SW480 (cell line): ENCODE data around the gene EPB42.

Source experiments
- DNase-seq: peaks from one replicate; pipeline ENCODE4 v3.0.0-alpha.2; 2016; ENCODE audit warnings: low spot score

Gene EPB42

GRCh38 chr15:43220991-43221403 lies at the start of gene EPB42:
Gene EPB42 (minus strand): TSS chr15:43221018. CDS start chr15:43220825, 193 bp downstream.
- no peak for DNase-seq

GRCh38 chr15:43270113-43270665 lies 49.4 kb upstream of the EPB42 start:
- no peak for DNase-seq

GRCh38 chr15:43268111-43269105 lies 47.6 kb upstream of the EPB42 start:
- no peak for DNase-seq

- DNase-seq = no peak
These were observed 46.6 kb upstream of the EPB42 start for GRCh38 chr15:43267439-43267838.

- no peak for DNase-seq
These were observed 46.0 kb upstream of the EPB42 start, which contains the start of gene TGM5 for GRCh38 chr15:43266834-43267233. Gene TGM5 (minus strand): TSS chr15:43266928. CDS start chr15:43266849, 79 bp downstream.

- DNase-seq = no peak
These were observed 45.6 kb upstream of the EPB42 start for GRCh38 chr15:43266386-43266785.

GRCh38 chr15:43260011-43260615 lies 39.3 kb upstream of the EPB42 start:
- DNase-seq = no peak

GRCh38 chr15:43258781-43259180 lies 38.0 kb upstream of the EPB42 start:
- DNase-seq = no peak

GRCh38 chr15:43256341-43256740 lies 35.5 kb upstream of the EPB42 start:
- no peak for DNase-seq

- DNase-seq = no peak
These were observed 34.6 kb upstream of the EPB42 start for GRCh38 chr15:43255376-43255775.

GRCh38 chr15:43253431-43254403 lies 32.9 kb upstream of the EPB42 start:
- DNase-seq = no peak

GRCh38 chr15:43251871-43252250 lies 31.0 kb upstream of the EPB42 start:
- DNase-seq = no peak

- DNase-seq = no peak
These were observed 30.5 kb upstream of the EPB42 start for GRCh38 chr15:43251185-43251870.

GRCh38 chr15:43250785-43251184 lies 30.0 kb upstream of the EPB42 start:
- DNase-seq = no peak

GRCh38 chr15:43249699-43250203 lies 28.9 kb upstream of the EPB42 start:
- peak; percentile 8 for DNase-seq

GRCh38 chr15:43249236-43249635 lies 28.4 kb upstream of the EPB42 start:
- DNase-seq = no peak

GRCh38 chr15:43246261-43246774 lies 25.5 kb upstream of the EPB42 start:
- DNase-seq = no peak

- DNase-seq = no peak
These were observed 23.3 kb upstream of the EPB42 start for GRCh38 chr15:43244092-43244491.

GRCh38 chr15:43243020-43243645 lies 22.3 kb upstream of the EPB42 start:
- no peak for DNase-seq

- no peak for DNase-seq
These were observed 21.8 kb upstream of the EPB42 start for GRCh38 chr15:43242616-43243015.
